Measurements from ENCODE around the gene GCLC. TPM values are rescaled to one million over a fixed set of nuclear protein-coding genes. Genes with fewer than 3 reads are reported as not detected.

GCLC gene
- total and polyA plus RNA-seq, 2 donors (not counting 1 experiment from before 2014, with no cell fraction given): 10.7 to 25.8 TPM

- Histone ChIP-seq H3K9me3 (ENCODE audit: control extremely low read depth in 1 of 3, control insufficient read depth in 2 of 3, insufficient read depth in 1 of 3, low read length in 2 of 3) (peaks cover 0 to 6% (median 4%) of the 10 kb centered on the region in 3 donors), H3K9ac (ENCODE audit: low read length) (no peak overlapping the region), H3K4me2 (replicated peaks; ENCODE audit: low read depth, low read length, poor library complexity, severe bottlenecking) (no peak overlapping the region), H3K36me3 (replicated peaks in 1 of 2; ENCODE audit: control extremely low read depth in 1 of 2, control insufficient read depth in 1 of 2, extremely low read depth in 1 of 2, insufficient read depth in 2 of 2, low read length in 1 of 2) (no peaks in the 10 kb centered on the region), H3K4me1 (ENCODE audit: control insufficient read depth in 2 of 2, insufficient read depth in 2 of 2, low read length in 2 of 2) (peaks cover 6 to 7% of the 10 kb centered on the region in 2 donors), H3K27me3 (replicated peaks in 1 of 4; ENCODE audit: control extremely low read depth in 1 of 4, control insufficient read depth in 3 of 4, insufficient read depth in 4 of 4, low read length in 3 of 4) (no peaks in the 10 kb centered on the region), H3K79me2 (ENCODE audit: control insufficient read depth, insufficient read depth, low read length) (no peaks in the 10 kb centered on the region), H4K20me1 (ENCODE audit: control insufficient read depth, insufficient read depth, low read length, poor library complexity, severe bottlenecking) (no peaks in the 10 kb centered on the region), H3K4me3 (ENCODE audit: control extremely low read depth in 1 of 5, extremely low read depth in 1 of 5, insufficient read depth in 1 of 5, low read depth in 2 of 5, low read length in 4 of 5) (no peak overlapping the region), H3K27ac (ENCODE audit: low read length in 2 of 2) (no peak overlapping the region), H2AFZ (ENCODE audit: insufficient read depth, low read depth, low read length, poor library complexity, severe bottlenecking) (no peak overlapping the region)
- peaks cover 11% of the 10 kb centered on the region for H3K4me1 Mint-ChIP-seq
- ChIA-PET CTCF (interaction anchor here (0.7 to 1.4 kb wide), 4 partner anchors 15 to 723 kb away, joined by 3 to 7 read pairs (median 4); no protein-coding TSS in a partner anchor), POLR2A (no interaction called here)
- WGBS (ENCODE audit: insufficient coverage): 86% methylated on average over 1 of the region's 2 CpGs
- intact Hi-C loops (cut with micrococcal nuclease): no loop called here
- no peaks in the 10 kb centered on the region for H3K27me3 Mint-ChIP-seq
- DNase-seq (no peak), ATAC-seq (ENCODE audit: low read depth) (no peak)
- TF ChIP-seq EZH2 (IDR thresholded peaks at IDR 0.05; ENCODE audit: borderline replicate concordance, insufficient read depth, low read depth, low read length, poor library complexity, severe bottlenecking): no peak
- TF ChIP-seq, protein P1, sequence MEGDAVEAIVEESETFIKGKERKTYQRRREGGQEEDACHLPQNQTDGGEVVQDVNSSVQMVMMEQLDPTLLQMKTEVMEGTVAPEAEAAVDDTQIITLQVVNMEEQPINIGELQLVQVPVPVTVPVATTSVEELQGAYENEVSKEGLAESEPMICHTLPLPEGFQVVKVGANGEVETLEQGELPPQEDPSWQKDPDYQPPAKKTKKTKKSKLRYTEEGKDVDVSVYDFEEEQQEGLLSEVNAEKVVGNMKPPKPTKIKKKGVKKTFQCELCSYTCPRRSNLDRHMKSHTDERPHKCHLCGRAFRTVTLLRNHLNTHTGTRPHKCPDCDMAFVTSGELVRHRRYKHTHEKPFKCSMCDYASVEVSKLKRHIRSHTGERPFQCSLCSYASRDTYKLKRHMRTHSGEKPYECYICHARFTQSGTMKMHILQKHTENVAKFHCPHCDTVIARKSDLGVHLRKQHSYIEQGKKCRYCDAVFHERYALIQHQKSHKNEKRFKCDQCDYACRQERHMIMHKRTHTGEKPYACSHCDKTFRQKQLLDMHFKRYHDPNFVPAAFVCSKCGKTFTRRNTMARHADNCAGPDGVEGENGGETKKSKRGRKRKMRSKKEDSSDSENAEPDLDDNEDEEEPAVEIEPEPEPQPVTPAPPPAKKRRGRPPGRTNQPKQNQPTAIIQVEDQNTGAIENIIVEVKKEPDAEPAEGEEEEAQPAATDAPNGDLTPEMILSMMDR (IDR thresholded peaks at IDR 0.05): no peak
- H3K9me3 Mint-ChIP-seq (ENCODE audit: insufficient read depth): peaks cover 2% of the 10 kb centered on the region
- no peak overlapping the region for H3K27ac Mint-ChIP-seq
- H3K4me3 Mint-ChIP-seq: no peak overlapping the region
Measured at GRCh38 chr6:53447865-53448264, 97.0 kb downstream of the GCLC start.

Other genes with a start within 250 kb of the GCLC start
- 128 and 134 TPM in 2 replicates for gene ELOVL5, start 196.2 kb downstream of the GCLC start, total RNA-seq
- 144 and 149 TPM in 2 replicates for gene ELOVL5, start 196.2 kb downstream of the GCLC start, polyA plus RNA-seq
- gene KLHL31, start 120.7 kb upstream of the GCLC start, total RNA-seq: 0.07 and 0.10 TPM in 2 replicates
- gene KLHL31, start 120.7 kb upstream of the GCLC start, polyA plus RNA-seq: 0.03 and 0.06 TPM in 2 replicates
- gene LRRC1, start 249.9 kb upstream of the GCLC start, total RNA-seq: 8.9 and 12.1 TPM in 2 replicates
- 3.4 and 4.4 TPM in 2 replicates for gene LRRC1, start 249.9 kb upstream of the GCLC start, polyA plus RNA-seq

Data from B cell (primary cell).